SK-N-SH (cell line): Measurements from ENCODE around the gene KMT5B.

Experiments used
- FOXJ3 ChIP-seq: sonication (generic); formaldehyde crosslinking; IDR thresholded peaks from 2 replicates; pipeline ENCODE4 v1.5.1; 2020; ENCODE audit warnings: mild to moderate bottlenecking, missing genetic modification reagents
- SIN3A ChIP-seq: IDR thresholded peaks from 2 replicates; pipeline ENCODE4 v1.6.1; 2012; ENCODE audit warnings: low read depth, mild to moderate bottlenecking, low read length, moderate library complexity, borderline replicate concordance

DNA sequence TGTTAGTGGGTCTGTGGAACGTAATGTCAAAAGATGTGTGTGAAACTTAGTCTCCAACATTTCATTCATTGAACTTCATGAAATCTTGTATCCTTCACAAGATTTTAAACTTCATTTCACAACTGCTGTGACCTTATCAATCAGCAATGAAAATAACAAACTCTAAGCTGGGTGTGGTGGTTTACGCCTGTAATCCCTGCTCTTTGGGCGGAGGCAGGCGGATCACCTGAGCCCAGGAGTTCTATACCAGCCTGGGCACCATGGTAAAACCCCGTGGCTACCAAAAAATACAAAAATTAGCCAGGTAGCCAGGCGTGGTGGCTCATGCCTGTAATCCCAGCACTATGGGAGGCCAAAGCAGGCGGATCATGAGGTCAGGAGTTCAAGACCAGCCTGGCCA is 97.0 kb downstream of the KMT5B start:
- TF ChIP-seq SIN3A (no peak), FOXJ3 (CRISPR knock-in tag) (no peak)
